ENCODE data around the gene CAMTA1. TPM values are rescaled to one million over a fixed set of nuclear protein-coding genes. Genes with fewer than 3 reads are reported as not detected.
"Not testable (repeated sequence)": the region's sequence is repeated elsewhere in the genome, so short reads cannot be mapped to it uniquely, and the experiment has no call there.

Gene CAMTA1
- polyA plus RNA-seq, 5 donors: 41.0 to 56.5 (median 48.5) TPM

DNA sequence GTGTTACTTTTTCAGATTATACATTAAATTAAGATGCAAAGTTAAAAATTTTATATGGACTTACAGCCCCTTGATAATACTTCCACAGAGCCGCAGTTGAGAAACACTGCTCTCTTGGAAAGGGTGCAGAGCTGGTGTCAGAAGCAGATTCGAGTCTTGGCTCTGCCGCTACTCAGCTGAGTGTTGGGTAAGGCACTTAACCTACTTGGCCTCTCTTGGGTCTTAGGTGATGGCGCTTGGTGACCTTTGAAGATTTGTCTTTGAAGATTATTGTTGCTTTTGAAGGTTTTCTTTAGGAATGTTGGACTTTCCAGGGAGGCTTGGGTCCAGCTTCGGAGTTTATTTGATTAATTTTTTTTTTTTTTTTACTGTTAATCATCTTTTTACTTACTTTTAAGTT is 48.5 kb downstream of the CAMTA1 start:
- no peak for DNase-seq

DNA sequence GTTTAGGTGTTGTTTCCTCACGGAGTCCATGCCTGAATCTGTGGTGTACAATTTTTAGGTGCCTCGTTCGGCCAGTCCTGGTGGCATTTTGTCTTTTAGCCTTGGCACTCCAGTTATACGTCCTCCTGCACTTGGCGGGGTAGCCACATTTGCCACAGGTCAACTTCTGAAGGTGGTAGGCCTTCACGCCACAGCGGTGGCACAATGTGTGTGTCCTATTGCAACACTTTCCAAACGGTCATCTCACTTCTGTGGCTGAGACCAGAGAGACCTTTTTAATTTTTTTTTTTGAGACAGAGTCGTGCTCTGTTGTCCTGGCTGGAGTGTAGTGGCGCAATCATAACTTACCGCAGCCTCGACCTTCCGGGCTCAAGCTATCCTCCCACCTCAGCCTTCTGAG is 49.1 kb downstream of the CAMTA1 start:
- DNase-seq: no peak

DNA sequence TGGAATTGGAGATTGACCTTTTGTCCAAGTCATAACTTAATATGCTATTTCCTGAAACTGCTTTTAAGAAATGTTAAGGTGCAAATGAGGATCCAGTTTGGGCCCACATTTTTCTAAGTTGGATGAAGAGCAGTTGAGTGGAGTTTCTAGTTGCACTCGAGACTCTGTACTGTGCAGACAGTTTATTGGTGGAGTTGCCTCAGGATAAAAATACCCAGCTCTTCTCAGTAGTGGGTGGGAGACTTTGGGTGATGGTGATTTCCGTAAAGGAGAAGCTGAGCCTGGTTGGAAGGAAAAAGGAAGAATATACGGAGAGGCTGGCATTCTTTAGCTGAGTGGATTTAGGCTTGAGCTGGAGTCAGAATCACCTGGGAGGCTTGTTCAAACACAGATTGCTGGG is 49.9 kb downstream of the CAMTA1 start:
- no peak for DNase-seq

DNA sequence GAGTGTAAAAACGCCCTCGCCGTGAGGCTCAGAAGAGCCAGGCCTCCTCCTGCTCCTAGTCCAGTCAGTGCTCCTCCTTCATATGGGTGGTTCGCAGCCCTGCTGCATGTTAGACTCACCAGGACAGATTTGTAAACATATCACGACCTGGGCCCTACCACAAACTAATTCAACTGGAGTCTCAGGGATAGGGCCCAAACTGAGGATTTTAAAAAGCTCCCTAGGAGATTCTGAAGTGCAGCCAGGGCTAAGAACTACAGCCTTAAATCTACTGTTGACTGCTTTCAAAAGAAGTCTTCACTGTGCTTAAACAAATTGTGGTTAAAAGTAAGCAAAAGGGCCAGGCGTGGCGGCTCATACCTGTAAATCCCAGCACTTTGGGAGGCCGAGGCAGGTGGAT is 57.0 kb downstream of the CAMTA1 start:
- DNase-seq: no peak

DNA sequence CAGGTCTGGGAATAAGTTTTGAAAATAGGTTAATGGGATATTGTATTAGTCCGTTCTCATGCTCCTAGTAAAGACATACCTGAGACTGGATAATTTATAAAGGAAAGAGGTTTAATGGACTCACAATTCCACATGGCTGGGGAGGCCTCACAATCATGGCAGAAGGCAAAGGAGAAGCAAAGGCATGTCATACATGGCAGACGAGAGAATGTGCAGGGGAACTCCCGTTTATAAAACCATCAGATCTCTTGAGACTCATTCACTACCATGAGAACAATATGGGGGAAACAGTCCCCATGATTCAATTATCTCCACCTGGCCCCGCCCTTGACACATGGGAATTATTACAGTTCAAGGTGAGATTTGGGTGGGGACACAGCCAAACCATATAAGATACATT is 60.5 kb downstream of the CAMTA1 start:
- DNase-seq: not testable (repeated sequence)

DNA sequence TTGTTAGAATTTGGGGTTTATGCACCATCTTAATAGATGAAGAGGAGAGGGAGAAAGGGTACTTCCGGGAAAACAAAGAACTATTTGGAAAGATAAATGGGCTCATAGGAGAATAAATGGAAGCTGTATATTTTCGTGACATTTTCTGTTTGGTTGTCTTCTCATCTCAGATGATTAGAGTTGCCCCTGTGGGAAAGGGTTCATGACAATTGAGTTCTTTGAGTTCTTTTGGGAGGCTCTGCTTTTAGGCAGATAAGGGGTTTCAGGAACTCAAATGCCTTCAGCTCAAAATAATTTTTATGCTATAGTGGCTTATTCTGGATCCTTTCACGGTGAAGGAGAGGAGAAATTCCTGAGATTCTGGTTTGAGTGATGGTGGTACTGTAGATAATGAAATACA is 63.6 kb downstream of the CAMTA1 start:
- no peak for DNase-seq

DNA sequence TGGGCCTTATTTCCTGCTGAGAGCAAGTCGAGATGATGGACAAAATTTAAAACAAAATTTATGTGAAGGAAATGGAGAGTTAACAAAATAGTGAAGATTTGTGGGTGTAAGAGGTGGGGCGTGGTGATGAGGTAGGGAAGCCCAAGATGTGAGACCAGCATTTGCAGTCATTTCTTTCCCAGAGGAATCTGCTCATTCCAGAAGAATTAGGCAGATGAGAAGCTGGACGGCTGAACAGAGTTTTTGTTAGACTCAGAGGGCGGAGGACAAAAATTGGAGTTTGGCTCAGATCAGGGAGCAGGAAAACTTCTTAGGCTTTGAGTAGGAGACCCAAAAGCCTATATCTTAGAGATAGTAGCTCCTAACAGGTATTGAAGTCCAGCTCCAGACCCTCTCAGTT is 65.3 kb downstream of the CAMTA1 start:
- DNase-seq: no peak

DNA sequence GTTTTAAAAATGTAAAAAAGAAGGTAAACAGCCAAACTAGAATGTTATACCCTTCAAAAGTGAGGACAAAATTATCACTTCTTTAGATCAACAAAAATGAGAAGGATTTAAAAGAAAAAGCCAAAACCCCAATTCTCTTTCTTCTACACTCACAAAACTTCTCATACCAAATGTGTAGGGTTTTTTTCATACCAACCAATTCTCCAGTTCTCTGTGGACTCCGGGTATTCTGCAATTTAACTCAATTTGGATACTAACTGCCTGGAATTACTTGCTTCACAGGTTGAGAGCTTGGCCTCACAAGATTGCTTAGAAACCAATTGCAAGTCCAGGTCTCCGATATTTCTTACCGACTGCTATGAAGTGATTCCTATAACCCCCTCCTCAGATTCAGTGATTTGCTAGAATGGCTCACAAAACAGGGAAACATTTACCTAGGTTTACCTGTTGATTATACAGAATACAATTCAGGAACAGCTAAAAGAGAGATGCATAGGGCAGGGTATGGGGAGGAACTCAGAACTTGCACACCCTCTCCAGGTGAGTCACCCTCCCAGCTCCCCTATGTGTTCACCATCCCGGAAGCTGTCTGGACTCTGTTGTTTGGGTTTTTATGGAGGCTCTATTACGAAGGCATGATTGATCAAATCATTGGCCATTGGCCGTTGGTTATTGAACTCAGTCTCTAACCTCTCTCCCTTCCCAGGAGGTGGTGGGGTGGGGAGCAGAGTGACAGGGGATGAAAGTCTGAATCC is 67.1 kb downstream of the CAMTA1 start:
- DNase-seq: no peak

DNA sequence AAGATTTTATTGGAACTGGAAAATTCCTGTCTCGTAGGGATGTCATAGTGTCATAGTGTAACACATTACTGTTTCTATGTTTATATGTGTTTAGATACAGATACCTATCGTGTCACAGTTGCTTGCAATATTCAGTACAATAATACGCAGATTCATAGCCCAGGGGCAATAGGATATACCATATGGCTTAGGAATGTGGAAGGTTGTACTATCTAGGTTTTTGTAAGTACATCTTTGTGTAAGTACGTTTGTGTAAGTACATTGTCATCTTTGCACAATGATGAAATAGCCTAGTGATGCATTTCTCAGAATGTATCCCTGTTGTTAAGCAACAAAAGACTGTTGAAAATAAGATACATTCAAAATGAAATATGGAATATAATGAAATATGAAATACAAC is 68.9 kb downstream of the CAMTA1 start:
- no peak for DNase-seq

DNA sequence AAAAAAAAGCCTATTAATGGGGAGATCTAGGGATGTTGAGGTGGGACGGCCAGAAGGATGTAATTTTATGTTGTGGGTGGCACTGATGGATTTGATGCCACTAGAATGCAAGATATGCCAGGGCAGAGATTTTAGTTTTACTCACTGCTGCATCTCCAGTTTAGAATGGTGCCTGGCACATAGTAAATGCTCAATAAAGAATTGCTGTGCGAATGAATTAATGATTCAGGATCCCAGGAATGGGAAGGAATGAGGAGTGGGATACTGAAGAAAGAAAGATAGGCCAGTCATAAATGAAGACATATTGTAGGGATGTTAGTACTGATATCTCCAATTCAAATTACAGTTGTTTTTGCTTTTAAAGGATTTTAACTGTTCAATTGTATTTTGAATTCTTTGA is 72.6 kb downstream of the CAMTA1 start:
- no peak for DNase-seq

DNA sequence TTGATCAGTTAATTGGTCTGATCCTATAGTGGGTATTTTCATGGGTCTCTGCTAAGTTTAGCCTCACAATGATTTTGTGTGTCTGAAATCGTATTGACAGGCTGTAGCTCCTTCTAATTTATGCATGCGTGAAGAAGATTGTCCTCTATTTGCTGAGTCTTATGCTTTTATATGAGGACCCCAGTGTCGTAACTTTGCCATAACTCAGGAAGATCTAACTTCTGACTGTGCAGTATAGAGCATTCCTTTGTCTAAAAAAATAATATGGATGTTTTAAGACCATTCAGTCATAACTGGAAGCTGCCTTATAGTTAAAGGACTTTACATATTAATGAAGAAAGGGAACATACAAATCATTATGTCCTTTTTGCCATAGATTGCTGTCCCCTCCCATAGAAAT is 73.3 kb downstream of the CAMTA1 start:
- no peak for DNase-seq

DNA sequence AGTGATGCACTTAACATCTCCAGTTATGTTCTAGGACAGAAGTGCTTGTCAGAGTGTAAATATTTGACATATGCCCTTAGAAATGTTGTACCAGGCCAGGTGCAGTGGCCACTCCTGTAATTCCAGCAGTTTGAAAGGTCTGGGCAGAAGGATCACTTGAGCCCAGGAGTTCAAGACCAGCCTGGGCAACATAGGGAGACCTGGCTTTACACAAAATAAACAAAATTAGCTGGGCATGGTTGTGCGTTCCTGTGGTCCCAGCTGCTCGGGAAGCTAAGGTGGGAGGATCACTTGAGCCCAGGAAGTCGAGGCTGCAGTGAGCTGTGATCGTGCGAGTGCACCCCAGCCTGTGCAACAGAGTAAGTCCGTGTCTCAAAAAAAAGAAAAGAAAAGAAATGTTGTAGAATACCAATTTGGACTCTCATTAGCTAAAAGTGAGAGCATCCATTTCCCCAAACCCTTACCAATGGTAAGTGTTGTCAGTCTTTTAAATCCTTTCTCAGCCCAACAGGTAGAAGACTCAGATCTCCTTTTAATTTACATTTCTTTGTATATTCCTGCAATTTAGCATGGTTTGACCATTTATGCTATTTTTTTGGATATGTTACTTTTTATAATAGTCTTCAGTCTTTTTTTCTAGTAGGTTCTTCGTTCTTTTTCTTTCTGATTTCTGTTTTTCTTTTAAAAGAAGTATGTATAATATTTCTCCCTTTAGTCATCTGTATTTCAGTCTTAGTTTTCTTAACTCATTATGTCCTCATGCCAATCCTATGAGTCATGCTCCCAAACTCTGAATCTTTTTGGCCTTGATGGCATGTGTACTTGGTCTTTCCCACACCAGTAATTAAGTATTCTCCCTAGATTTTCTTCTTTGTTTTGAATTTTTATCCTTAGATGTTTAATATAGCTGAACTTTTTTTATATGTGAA is 74.4 kb downstream of the CAMTA1 start:
- DNase-seq: peak in 1 of 2 donors; percentile 8

DNA sequence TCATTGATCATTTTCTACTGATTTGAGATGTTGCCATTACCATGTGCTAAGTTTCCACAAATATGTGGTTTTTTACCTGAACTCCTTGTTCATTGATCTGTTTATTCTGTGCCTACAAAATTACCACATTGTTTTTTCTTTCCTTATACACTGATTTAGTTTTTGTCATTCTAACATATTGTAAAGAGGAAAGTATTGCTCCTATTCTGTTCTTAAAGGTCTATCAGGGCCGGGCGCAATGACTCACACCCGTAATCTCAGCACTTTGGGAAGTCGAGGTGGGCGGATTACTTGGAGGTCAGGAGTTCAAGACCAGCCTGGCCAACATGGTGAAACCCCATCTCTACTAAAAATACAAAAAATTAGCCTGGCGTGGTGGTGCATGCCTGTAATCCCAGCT is 75.1 kb downstream of the CAMTA1 start:
- no peak for DNase-seq

DNA sequence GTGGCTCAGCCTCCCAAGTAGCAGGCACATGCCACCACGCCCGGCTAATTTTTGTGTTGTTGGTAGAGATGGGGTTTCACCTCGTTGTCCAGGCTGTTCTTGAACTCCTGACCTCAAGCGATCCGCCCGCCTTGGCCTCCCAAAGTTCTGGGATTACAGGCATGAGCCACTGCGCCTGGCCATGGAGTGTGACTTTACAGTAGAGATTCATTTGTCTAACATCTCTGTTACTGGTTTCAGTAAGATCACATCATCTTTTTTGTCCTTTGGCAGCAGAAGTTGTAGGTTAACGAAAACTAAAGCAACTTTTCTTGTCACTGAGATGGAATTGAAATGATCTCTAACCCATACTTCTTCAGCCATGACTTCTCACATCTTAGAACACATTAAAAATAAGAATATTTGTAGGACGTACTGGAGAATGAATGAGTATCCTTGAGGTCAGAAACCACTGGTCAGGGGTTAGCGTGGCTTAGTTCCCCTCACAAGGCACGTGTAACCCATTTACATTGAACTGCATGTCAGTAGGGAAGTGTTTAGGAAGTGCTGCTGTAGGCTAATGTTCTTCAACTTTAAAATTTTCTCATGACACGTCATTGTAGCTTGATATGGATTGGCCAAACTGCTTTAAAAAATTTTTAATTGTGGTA is 75.9 kb downstream of the CAMTA1 start:
- no peak for DNase-seq

DNA sequence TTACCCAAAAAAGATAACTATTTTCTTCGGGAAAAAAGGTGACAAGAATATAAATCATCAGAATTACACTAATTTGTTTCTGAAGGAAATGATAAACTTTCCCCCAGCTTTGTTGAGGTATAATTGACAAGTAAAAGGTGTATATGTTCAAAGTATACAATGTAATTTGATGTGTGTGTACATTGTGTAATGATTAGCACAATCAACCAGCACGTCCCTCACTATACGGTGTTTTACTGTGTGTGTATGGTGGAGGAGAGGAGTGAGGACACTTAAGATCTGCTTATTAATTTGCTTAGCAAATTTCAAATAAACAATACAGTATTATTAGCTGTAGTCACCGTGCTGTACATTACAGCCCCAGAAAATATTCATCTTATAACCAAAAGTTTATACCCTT is 77.7 kb downstream of the CAMTA1 start:
- DNase-seq: no peak

DNA sequence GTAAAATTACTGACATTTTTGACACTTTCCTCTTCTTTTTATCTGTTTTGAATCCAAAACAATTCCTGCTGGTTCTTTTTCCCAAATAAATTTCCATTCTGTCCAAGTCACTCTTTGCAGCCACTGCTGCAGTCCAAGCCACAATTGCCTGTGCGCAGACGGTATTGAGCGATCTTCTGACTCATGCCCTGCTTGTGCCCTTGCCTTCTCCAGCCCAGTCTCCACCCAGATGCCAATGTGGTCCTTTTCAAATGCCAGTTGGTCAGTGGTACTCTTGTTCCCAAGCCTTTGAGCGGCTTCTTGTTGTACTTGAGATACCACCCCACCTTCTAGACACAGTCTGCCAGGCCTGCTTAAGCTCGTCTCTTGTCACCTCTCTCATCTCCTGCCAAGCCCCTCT is 78.9 kb downstream of the CAMTA1 start:
- no peak for DNase-seq

DNA sequence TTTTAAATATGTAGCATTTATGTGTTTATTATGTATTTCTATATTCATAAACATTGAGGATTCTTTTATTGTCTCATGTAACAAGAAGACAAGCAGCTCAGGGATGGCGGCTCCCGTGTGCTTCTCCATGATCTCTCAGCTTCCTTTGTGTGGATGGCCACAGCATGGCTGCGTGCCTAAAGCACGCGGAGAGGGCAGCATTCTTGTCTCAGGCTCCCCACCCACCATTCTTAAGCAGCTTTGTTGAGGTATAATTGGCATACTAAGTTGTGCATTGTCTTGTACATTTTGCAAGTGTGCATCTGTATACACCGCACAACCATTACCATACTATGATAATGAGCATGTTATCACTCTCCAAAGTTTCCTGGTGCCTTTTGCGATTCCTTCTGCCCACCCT is 81.6 kb downstream of the CAMTA1 start:
- no peak for DNase-seq

DNA sequence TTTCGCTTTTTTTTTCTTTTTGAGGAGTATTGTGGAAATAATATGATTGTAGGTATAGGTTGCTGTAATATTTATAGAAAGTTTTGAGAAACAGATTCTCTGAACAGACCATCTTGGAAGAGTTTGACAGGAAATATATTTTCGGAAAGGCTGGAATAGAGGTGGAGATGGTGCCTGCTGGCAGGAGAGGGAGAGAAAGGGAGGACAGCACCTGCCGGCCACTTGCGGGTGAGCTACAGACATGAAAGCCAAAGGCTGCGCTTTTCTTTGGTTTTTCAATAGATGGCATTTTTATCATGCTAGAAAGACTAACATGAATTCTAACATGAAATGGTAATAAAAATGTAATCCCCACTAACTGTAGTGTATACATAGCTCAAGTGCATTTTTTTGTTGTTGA is 82.1 kb downstream of the CAMTA1 start:
- DNase-seq: no peak

DNA sequence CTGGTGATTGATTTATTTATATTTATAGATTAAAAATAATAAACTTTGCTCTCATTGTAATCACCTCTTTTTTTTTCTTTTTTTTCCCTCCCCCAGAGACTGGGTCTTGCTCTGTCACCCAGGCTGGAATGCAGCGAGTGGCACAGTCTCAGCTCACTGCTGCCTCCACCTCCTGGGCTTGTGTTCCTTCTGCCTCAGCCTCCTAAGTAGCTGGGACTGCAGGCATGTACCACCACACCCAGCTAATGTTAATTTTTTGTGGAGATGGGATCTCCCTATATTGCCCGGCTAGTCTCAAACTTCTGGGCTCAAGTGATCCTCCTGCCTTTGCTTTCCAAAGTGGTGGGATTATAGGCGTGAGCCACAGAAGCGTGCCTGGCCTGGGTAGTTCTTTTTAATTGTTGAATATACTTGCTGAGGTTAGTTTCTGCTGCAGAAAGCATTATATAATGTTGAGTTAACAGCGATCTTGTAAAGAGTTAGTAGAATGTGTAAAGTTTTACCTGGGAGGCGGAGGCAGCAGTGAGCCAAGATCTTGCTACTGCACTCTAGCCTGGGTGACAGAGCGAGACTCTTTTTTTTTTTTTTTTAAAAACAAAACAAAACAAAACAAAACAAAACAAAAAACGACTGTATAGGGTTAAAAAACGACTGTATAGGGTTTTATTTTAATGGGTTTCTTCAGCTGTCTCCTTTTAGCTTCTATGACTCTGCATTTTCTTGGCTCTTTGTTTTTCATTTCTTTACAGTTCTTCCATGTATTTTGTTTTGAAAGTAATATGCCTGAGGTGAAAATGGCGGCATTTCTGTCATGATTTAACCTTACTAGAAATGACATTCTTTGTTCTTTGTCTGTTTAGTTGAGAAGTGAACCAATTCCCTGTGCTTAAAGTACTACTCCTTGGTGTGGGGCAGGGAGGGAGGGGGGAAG is 82.7 kb downstream of the CAMTA1 start:
- no peak for DNase-seq

DNA sequence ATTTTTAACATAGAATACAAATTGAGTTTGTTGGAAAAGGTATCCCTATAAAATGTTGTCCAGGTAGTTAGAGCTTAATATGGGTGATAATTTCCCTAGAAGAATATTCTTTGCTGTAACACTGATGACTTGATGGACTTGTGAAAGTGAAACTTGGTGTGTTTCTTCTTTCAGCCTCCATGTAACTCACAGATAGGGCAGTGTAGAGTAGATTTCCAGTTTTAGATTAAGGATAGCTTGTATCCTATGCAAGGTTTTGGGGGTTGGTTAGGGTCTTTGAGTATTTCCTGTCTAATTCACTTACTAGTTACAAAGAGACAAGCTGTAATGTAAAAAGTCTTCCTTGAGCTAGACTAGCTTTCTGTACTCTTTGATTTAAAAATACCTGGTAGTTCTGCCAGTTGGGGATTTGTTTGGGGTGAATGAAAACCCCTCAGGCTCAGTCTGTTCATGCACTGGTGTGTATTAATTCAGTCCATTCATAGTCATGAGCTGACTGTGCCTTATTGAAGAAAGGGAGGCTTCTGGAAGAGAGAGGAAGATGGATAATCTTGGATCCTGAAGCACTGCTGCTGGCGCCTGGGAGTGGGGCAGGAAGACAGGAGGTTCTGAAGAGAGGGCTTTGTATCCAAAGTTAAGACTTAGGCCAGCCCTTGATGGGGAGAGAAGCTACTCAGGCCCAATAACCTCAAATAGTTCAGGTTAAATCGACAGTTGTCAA is 83.6 kb downstream of the CAMTA1 start:
- no peak for DNase-seq

DNA sequence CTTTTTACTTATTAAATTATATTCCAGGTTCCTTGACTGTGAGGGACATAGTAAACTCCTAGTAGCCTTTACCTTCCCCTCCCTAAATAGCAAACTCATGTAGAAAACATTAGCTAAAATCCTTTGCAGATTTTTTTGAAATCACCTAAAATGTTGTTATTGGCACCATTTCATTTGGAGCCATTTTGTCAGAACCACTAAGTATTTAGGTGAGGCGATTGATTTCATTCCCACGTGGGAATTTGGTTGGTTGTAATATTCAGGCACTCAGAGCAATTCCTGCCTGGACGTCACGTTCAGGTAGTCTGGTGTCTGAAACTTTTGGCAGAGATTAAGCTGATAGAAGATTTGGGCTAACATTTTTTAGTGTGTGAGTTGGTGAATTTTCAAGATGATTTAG is 84.3 kb downstream of the CAMTA1 start:
- no peak for DNase-seq
